NK-92 (cell line): ENCODE data around the gene SENP5.

Experiments
- DNase-seq: peaks from one replicate; lab custom pipeline; 2025; ENCODE audit not compliant: unreplicated experiment; lab: John Stamatoyannopoulos, UW

The SENP5 gene

DNA sequence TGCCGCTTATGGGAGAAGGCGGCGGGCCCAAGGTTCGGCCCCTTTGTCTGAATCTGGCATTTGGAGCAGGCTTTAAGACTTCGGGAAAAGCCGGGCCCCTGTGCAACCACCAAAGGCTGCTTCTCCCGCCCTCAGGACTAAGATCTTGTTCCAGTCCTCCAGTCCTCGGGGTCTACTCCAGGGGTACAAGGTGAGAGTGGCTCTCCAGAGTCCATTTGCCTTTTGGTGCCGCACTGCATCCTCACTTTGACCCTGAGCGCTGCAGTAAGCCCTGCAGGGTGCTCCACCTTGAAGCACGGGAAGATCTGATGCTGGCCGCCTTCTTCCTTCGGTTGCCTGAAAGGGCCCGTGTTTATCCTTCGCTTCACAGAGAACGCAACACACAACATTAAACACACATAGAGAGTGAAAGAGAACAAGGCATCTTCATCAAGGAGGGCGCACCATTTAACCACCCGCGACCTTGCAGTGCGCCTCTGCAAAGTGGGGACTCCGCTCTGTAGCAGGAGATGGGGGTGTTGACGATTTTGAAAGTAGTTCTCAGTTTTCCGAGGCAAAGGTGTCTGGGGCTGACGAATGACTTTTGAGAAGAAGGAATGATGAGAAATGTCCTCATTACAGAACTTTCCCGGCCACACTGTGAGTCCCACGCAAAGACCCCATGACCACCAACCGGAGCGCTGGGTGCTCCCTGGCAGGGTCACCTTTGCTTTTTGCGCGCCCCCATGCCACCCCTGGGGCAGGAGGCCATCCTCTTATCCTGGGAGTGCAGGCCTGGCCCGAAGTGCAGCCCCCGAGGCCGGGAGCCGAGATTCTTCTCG is 99.9 kb downstream of the SENP5 start:
- DNase-seq, result no peak

GRCh38 chr3:196968233-196969133 is 100.8 kb downstream of the SENP5 start, which contains the start of gene PIGZ:
TSS of gene PIGZ (minus strand) at chr3:196968833. CDS start at chr3:196952031, 16,802 bp downstream.
- no peak for DNase-seq

DNA sequence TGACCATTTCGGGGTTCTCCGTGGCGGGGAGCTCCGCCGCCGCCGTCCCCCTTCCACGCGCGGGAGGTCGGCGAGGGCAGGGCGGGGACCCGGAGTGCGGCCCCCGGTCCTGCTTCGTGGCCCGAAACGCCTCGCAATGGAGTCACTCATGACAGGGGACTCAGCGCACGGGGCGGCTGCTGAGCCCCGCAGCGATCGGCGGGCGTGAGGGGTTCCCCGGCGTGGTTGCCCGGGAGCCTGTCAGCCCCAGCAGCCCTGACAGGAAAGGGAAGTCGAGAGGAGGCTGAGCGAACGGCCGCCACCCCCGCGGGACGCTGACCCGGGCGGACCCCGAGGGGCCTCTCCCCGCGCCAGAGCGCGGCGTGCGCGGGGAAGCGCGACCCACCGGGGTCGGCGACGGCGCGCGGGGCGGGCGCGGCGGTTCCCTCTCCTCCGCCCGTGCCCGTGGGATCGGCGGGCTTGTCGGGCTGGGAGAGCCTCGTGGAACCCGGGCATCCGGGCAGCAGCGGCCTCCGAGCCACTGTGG is 101.5 kb downstream of the SENP5 start:
- no peak for DNase-seq

- no peak for DNase-seq
These were observed 102.2 kb downstream of the SENP5 start for GRCh38 chr3:196969660-196970546.

GRCh38 chr3:196970547-196971093 is 102.9 kb downstream of the SENP5 start:
- DNase-seq, result no peak

- DNase-seq, result no peak
These were observed 103.5 kb downstream of the SENP5 start for GRCh38 chr3:196971094-196971698.

GRCh38 chr3:196974661-196975060 is 106.9 kb downstream of the SENP5 start:
- no peak for DNase-seq

- no peak for DNase-seq
These were observed 107.6 kb downstream of the SENP5 start for GRCh38 chr3:196975349-196975748.

DNA sequence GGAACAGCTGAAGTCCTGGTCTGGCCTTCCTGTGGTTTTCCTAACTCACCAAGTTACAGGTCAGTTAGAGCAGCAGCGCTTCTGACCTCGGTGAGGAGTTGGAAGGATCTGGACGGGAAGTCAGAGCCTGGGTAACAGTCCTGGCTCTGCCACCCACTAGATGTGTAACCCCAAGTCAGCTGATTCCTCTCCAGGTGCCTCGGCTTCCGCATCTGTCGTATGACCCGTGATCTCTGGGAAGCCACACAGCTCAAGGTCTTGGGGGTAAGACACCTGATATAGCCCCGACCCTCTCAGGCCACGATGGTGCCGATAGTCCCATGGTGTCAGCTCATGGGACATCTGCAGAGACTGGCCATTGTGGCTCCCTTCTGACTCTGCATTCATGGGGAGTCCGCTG is 109.2 kb downstream of the SENP5 start:
- no peak for DNase-seq

DNA sequence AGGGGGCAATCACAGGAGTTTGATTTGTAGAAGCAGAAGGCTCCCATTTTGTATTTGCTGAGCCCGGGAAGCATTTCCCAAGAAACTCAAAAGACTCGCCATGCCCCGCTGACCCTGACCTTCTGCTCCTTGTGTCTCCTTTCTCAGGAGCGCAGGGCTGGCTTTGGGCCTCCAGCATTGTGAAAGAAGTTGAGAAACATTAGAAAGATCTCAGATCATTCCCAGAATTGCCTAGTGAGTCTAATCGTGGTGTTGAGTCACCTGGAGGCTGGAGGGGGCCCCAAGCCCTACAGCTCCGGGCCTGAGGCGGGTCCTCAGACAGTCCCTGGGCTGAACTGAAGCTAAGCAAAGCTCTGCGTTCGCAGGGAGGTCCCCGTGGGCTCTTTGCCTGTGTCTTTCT is 111.8 kb downstream of the SENP5 start:
- DNase-seq, result no peak

DNA sequence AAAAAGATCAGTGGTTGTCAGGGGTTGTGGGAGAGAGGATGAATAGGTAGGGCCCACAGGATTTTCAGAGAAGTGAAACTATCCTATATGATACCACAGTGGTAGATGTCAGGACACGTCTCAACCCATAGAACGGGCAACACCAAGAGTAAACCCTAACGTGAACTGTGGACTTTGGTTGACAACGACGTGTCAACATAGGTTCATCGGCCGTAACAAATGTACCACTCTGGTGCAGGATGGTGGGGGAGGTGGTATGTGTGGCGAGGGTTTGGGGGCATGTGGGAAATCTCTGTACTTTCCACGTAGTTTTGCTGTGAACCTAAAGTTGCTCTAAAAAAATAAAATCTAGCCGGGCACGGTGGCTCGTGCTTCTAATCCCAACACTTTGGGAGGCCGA is 113.9 kb downstream of the SENP5 start:
- no peak for DNase-seq

DNA sequence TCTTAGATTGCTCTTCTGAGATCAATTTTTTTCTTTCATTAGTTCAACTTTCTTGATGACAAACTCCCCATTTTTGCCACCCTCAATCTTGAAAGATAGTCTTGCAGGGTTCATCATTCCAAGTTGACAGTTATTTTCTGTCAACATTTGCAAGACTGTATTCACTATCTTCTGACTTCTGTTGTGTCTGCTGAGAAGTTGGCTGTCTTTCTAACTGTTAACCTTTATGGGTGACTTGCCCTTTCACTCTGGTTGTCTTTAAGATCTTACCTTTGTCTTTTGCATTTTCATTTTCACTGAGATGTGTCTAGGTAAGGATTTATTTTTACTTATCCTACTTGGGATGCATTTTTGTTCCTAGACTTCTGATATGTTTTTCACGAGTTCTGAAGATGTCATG is 115.5 kb downstream of the SENP5 start:
- no peak for DNase-seq
